ENCODE results near the gene NXPE2. TPM values are rescaled to one million over a fixed set of nuclear protein-coding genes. Genes with fewer than 3 reads are reported as not detected.

Gene NXPE2
- total RNA-seq, 1 experiment from 2014 or later: not detected

DNA sequence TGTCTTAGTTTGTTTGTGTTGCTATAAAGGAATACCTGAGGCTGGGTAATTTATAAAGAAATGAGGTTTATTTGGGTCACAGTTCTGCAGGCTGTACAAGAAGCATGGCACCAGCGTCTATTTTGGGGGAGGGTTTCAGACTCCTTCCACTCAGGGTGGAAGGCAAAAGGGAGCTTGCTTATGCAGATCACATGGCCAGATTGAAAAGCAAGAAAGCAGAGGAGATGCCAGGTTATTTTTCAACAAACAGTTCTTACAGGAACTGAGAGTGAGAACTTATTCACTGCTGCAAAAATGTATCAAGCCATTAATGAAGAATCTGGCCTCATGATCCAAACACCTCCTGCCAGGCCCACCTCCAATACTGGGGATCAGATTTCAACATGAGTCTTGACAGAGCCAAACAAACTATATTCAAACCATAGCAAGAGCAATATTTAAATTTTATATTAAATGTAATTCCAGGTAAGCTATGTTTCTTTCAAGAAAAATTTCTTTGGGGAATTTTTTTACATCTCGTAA is 66.9 kb downstream of the NXPE2 start:
- no peak for DNase-seq (ENCODE audit: low read depth)

DNA sequence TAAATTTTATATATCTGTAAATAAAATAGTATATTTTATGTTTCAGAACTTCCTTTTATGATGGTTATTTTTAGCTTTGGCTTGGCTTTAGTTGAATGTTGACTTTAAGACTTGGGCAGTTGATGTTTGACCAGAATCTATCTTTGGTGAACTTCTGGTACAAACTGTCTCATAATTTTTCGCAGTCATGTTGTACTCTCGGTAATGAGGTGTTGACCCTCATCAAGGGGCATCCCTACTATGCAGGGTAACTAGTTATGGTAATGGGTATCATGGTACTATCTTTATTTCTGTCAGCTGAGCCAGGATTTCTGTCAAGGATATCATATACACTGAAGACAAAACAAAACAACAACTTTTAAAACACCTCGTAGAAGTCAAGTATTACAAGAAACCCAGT is 67.7 kb downstream of the NXPE2 start:
- no peak for DNase-seq (ENCODE audit: low read depth)

Other genes starting within 250 kb of the NXPE2 start
- 159 and 340 TPM in 2 replicates for gene REXO2, start 239.1 kb upstream of the NXPE2 start, total RNA-seq (2014; rRNA removed; shearing (Covaris generic))
- not detected in 2 replicates for gene NXPE1, start 118.6 kb upstream of the NXPE2 start, total RNA-seq (2014; rRNA removed; shearing (Covaris generic))
- not detected in 2 replicates for gene NXPE4, start 82.7 kb upstream of the NXPE2 start, total RNA-seq (2014; rRNA removed; shearing (Covaris generic))

Measured in Daoy (cell line).